ENCODE results near the gene MRPL48.
"Not testable (repeated sequence)": the region's sequence is repeated elsewhere in the genome, so short reads cannot be mapped to it uniquely, and the experiment has no call there.

The MRPL48 gene

DNA sequence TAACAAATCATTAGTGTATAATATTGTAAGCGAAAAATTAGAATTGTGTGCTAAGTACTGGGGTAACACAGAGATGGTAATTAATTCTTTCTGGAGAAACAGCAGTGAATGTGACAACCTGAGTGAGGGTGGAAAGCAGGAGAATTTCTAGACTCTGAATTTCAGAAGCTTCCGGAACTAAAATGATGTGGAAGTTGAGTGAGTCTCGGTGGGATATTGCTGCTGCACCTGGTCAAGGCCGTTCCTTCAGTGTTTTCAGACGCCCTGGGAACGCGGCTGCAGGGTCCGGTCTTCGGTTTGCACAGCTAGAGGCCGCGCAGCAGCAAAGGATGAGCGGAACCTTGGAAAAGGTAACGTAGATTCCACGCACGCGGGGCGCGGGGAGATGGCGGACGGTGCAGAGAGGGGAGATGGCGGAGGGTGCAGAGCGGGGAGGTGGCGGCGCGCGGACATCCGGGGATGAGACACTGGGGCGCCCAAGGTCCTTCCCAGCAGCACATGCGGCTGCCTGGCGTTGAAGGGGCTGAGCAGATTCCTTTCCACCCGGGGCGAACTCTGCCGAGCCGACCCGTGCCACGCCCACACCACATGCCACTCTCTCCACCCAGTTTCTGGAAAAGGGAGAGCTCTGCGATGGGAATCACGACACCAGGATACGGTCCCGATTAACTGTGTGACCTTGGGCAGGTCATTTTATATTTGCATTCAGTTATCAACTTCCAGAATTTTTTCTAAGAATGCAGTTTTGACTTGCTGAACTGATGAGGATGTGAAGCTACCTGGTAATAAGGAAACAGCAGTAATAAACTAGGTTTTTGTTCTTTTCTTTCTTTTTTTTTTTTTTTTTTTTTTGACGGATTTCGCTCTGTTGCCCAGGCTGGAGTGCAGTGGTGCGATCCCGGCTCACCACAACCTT is at the start of gene MRPL48:
Gene MRPL48, plus strand, starts transcription at position 232 of the 916 bp plus-strand sequence. Its CDS starts 98 bp downstream, at position 330.
- DNase-seq: peak; percentile 88

GRCh38 chr11:73743045-73743444 is 44.6 kb upstream of the MRPL48 start:
- no peak for DNase-seq

GRCh38 chr11:73746701-73747100 is 41.0 kb upstream of the MRPL48 start:
- DNase-seq: no peak

GRCh38 chr11:73747762-73748161 is 39.9 kb upstream of the MRPL48 start:
- DNase-seq: no peak

- DNase-seq: no peak
Measured at GRCh38 chr11:73748300-73748699, 39.4 kb upstream of the MRPL48 start.

- DNase-seq: no peak
Measured at GRCh38 chr11:73749118-73749517, 38.6 kb upstream of the MRPL48 start.

- DNase-seq: no peak
Measured at GRCh38 chr11:73750228-73750627, 37.4 kb upstream of the MRPL48 start.

DNA sequence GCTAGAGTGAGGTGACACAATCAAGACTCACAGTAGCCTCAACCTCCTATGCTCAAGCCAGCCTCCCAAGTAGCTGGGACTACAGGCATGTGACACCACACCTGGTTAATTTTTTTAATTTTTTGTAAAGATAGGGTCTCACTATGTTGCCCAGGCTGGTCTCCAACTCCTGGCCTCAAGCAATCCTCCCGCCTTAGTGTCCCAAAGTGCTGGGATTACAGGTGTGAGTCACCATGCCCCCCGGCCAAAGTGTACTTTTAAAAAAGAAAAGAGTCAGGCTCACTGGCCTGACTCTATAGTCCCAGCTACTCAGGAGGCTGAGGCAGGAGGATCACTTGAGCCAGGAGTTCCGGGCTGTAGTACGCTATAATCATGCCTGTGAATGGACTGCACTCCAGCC is 36.8 kb upstream of the MRPL48 start:
- not testable (repeated sequence) for DNase-seq

- DNase-seq: no peak
Measured at GRCh38 chr11:73752216-73752867, 35.3 kb upstream of the MRPL48 start.

- DNase-seq: no peak
Measured at GRCh38 chr11:73752903-73753302, 34.8 kb upstream of the MRPL48 start.

DNA sequence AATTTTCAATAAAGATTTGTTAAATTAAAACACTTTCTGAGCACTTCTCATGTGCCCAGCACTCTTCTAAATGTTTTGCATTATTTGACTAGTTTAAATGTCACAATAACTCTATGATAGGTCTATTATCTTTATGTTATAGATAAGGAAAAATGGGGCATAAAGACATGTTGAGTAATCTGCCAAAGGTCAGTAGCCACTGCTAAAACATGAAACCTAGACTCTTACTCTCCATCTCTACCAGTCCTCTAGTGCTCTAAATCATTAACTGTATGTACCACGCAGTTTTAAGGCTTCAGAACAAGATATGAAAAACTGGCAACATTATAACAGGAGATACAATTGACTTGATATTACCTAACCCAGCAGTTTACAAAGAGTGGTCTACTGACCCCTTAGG is 33.7 kb upstream of the MRPL48 start:
- no peak for DNase-seq

DNA sequence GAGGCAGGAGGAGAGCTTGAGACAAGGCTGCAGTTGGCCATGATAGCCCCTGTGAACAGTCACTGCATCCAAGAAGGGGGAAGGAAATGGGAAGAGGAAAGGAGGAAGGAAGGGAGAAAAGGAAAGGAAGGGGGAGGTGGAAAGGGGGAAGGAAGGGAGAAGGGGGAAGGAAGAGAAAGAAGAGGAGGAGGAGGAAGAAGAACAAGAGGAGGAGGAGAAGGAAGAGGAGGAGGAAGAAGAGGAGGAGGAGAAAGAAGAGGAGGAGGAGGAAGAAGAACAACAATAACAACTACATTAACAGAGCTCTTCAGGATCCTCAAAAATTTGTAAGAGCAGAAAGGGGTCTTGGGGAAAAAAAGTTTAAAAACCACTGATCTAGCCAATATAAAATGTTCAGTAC is 32.0 kb upstream of the MRPL48 start:
- DNase-seq: no peak

DNA sequence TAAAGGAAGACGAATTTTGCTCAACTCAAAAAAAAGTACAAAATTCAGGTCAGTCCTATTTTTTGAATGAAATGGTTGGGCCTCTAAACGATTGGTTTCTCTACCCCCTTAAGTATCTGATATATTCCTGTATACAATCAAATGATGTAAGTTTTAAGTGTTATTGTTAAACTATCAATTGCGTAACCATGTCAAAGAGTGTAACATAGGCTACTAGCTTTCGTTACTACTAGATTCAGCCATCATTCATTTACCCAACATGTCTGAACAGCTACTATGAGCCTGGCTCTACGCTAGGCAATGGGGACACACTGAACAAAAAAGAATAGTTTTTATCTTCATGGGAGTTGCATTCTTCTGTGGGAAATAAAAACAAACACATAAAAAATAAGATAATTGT is 30.1 kb upstream of the MRPL48 start:
- DNase-seq: no peak

DNA sequence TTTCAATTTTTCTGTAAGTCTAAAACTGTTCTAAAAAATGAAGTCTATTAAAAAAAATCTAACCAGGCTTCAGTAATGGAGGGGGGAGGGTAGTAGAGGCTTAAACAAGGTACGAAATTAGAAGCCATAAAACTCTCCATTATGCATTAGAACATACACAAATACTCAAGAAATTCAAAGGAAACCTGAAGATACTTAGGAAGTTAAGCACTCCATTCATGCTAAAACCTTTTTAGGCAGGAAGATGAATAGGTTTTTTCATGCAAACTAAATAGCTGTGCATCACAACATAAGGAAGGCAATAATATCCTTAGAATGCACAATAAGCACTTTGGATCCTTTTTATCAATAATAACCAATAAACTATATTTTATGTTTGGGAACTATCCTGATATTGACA is 29.2 kb upstream of the MRPL48 start:
- no peak for DNase-seq

- DNase-seq: no peak
Measured at GRCh38 chr11:73759610-73760134, 28.0 kb upstream of the MRPL48 start.

GRCh38 chr11:73760135-73760678 is 27.5 kb upstream of the MRPL48 start:
- DNase-seq: no peak

DNA sequence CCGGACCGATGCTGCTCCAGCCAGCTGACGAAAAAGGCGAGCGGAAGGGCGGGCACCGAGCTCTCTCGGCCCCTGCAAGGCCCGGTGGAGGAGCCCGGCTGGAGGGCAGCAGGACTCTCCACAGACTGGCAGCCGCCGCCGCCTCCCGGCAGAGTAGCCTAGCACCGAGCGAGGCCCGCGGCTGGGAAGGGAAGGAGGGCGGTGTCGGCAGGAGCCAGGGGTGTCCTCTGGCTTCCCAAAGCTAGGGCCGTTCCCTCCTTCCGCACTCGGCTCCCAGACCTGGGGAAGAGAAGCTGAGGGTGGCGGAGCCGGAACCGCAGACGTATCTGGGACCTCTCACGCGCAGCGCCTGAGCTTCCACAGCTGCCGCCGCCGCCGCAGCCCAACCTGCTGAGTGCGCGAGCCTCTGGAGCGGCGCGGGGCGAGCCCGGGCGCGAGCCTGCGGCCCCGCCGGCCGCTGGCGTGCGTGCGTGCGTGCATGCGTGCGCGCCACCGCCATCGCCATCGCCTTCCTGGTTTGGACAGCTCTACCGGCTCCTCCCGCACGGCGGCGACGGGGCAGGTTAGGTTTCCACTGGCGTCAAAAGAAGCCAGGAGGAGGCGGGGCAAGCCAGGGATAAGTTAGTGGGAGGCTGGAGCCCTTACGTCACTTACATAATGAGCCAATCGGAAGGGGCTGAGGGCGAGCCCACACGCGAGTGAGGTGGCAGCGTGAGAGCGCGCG is 26.8 kb upstream of the MRPL48 start, which contains the start of gene RAB6A:
Gene RAB6A, minus strand, starts transcription at position 396 of the 724 bp plus-strand sequence. CDS start 439 bp downstream, outside the sequence.
- DNase-seq: peak; percentile 98

- no peak for DNase-seq
Measured at GRCh38 chr11:73761403-73761945, 26.2 kb upstream of the MRPL48 start.

DNA sequence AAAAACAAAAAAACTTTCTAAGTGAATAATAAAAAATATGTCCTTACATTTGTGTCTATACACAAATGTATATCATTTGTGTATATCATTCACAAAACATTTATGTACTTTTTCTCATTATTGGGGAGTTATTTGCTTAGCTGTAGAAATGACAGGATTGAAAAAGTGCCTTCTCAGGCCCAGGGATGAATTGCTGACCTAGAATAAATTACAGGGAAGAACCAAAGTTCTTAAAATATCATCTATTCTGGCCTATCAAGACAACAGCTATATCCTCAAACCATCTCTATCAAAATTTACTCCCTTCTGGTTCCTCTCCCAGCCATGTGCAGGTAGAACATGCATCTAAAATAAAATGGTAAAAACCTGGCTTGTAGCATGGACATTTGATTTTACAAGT is 24.9 kb upstream of the MRPL48 start:
- DNase-seq: no peak

DNA sequence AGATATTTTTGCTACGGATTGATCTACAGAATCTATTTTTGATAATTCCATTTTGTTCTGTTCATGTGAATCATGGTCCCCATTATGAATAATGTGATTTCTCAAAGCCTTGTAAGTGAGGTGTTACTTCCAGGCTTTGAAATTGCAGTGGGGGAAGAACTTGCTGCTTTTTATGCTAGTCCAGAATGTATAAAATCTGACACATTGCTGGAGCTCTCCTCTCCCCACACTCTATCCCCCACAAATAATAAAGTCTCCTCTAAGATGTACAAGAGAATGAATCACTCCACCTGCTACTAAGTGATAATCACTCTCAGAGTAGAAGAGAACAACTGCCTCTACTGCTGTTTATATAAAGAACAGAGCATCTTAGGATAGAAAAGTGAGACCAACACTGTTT is 20.9 kb upstream of the MRPL48 start:
- no peak for DNase-seq

GRCh38 chr11:73770811-73771210 is 16.9 kb upstream of the MRPL48 start:
- DNase-seq: not testable (repeated sequence)

DNA sequence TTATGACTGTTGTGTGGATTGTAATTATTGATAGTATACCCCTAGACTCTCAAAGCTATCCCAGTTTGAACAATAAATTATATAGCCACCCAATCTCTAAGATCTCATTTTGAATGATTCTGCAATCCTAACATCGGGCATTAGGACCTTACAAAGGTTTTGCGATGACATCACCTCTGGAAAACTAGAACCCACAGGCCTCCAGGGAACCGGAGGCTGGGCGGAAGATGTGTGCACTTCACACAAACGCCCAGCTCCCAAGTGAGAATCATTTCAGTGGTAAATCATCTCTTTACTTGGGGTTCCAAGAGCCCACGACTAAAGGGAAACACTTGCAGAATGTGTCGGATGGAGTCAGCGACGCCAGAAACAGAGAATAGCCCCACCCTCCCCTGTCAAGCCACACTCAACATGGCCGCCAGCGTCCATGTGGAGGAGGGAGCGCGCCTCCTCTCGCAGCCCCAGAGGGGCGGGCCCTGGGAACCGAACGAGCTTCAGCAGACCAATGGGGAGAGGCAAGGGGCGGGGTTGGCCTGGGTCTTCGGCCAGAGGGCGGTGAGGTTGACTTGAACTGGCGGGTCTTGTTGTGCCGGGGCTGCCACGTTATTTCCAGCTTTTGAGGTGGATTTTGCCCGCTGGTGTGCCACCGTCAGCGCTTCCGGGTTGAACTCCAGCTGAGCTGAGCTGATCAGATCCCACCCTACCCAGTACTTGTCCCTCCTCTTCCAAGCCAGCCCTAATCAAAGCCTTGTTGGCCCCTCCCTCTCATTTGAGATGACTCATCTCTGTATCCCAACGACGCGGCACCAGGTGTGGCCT is 8.4 kb upstream of the MRPL48 start:
- peak; percentile 98 for DNase-seq
